SIG-M5 treated with dmso at 0.1 percent for 504 hours (cell line): ENCODE results near the gene COX20.
A peak's percentile ranks its signal among the peaks of the same experiment; 100 is the strongest.
"Not testable (repeated sequence)": the region's sequence is repeated elsewhere in the genome, so short reads cannot be mapped to it uniquely, and the experiment has no call there.

ENCODE experiments used
- DNase-seq: peaks from one replicate; lab custom pipeline; 2025; ENCODE audit not compliant: unreplicated experiment; lab: John Stamatoyannopoulos, UW

Gene COX20

DNA sequence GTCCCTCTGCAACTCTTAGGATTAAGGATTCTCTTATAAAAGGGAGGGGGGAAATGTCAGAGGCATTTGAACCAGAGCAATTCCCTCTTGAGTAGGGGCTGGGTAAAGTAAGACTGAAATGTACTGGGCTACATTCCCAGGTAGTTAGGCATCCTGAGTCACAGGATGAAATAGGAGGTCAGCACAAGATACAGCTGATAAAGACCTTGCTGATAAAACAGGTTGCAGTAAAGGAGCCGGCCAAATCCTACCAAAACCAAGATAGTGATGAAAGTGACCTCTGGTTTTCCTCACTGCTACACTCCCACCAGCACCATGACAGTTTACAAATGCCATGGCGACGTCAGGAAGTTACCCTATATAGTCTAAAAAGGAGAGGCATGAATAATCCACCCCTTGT is 14.3 kb upstream of the COX20 start:
- DNase-seq = no peak

DNA sequence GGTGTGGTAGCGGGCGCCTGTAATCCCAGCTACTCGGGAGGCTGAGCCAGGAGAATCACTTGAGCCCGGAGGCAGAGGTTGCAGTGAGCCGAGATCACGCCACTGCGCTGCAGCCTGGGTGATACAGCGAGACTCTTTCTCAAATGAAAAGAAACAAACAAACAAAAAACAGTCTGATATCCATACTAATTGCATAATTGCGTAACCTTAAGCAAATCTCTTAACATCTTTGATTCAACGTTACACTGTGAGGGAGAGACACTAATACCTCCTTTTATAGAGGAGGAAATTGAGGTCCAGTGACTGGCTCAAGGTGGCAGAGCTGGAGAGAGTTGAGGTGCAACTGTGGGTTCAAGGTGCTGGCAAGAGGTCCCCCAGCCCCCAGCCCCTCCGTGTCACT is 12.6 kb upstream of the COX20 start:
- DNase-seq = no peak

DNA sequence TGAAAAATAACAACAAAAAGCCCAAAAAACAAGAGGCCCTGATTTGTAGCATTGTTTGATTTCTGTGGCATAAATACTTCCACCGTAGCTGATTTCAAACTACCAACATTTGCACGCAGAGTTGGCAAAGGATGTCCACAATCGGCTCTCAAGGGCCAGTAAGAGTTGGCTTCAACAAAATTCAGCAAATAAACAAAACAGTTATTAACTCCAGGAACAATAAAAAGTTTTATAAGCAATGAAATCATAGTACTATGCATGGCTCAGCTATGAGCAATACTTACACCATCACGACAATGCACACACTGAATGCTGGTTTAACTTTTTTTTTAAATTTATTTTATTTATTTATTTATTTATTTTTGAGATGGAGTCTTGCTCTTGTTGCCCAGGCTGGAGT is 8.7 kb upstream of the COX20 start:
- no peak for DNase-seq

DNA sequence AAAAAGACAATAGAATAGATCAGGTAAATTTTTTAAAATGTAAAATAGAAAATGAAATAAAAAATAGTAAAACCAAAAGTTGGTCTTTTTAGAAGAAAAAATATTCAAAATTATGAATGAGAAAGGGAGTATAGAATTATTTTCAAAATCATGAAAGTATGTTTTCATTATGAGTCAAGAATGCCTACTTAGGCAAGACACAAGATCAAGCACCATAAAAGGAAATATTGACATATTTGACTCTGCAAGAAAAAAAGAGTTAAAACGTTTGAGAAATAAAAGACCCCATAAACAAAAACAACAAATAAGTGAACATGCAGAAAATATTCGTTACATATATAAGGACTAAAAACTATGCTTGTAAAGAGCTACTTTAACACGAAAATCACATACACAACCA is 4.8 kb upstream of the COX20 start:
- DNase-seq = no peak

DNA sequence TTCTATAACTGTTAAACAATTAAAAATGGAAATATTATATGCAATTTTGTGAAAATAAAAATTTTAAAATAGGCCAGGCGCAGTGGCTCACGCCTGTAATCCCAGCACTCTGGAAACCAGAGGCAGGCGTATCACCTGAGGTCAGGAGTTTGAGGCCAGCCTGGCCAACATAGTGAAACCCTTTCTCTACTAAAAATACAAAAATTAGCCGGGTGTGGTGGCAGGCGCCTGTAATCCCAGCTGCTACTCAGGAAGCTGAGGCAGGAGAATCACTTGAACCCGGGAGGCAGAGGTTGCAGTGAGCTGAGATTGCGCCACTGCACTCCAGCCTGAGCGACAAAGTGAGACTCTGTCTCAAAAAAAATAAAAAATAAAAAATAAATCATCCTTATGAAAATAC is 2.2 kb upstream of the COX20 start:
- not testable (repeated sequence) for DNase-seq

DNA sequence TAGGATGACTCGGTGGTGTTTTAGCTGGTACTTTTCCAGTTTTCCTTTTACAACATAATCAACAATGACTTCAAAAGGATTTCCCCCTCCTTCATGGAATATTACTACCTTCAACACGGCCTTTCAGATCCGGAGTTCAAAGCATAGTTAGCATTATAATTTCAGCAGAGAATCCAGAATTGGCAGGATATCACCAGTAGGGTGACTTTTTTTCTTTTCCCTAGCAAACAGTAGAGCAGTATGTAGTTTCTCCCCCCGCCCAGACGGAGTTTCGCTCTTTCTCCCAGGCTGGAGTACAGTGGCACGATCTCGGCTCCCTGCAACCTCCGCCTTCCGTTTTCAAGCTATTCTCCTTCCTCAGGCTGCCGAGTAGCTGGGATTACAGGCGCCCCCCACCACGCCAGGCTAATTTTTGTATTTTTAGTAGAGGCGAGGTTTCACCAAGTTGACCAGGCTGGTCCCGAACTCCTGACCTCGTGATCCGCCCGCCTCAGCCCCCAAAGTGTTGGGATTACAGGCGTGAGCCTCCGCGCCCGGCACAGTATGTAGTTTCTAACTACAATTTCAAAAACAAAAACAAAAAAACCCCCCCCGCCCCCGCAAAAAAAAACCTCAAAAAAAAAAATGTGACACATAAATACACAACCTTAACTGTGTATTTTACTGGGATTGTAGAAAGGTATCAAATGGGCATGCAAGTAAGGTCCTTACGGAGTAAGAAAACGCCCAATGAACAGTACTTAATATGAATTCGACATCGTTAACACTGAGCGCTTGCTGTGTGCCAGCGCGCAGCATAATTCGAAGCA is 1.5 kb upstream of the COX20 start:
- peak; percentile 88 for DNase-seq

DNA sequence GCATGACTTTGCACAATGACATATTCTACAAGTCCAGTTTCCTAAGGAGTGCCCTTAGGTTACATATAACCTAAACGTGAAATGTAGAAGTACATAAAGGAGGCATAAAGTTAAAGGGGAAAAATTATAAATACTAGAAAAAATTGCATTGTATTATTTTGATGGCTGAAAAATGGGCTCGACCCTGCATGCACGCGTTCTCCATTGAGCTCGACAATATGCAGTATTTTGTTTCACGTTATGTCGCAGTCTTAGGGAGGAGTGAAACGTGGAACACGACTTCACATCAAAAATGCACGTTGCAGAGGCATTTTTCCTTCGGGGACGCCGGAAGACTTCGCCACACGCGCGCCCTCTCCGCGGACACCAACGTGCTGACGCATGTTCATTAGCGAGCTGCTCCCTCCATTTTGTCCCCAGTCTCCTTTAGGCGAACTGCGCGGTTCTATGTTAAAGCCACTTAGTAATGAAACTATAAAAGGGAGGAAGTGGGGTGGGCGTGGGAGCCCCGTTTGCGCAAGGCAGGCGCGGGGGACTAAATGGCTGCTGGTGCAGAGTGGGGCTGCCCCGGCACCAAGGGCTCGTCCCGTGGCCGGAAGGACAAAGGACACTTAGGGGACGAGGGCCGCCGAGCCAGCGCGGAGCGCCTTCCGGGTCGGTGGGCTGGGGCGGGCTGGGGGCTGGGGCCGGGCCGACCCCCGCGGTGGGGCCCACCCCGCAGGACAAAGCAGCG is 749 bp upstream of the COX20 start:
- peak; percentile 98 for DNase-seq

DNA sequence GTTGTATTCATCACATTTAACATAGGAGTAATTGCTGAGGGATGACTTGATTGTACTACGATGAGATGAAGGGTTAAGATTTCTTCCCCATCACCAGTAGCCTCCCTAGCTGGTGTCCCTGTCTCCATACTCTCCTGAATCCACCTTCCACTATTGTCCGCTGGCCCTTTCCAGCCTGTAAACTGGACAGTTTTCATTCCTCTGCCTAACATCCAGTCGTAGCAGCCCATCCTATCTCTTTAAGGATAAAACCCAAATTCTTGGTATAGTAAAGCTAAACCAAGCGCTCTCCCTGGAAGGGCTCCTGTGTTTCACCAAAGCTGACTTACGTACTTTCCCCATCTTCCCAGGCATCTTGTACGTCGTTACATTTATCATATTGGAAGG is 670 bp downstream of the COX20 start:
- peak; percentile 66 for DNase-seq

DNA sequence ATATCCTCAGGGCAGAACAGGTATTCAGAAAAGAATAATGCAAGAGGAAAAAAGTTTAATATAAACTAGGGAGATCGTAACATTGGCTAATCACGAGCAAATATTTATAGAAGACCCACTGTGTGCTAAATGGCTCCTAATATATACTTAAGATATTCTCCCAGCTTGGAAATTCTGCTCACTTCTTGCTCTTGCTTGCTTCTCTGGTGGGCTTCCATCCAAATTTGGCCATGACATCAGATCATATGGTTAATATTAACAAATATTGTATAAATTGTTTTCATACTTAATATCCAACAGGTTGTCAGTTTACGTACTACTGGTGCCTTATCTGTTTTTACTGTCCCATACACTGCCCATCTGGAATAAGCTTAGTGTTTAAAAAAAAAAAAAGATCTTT is 1.1 kb downstream of the COX20 start:
- no peak for DNase-seq

DNA sequence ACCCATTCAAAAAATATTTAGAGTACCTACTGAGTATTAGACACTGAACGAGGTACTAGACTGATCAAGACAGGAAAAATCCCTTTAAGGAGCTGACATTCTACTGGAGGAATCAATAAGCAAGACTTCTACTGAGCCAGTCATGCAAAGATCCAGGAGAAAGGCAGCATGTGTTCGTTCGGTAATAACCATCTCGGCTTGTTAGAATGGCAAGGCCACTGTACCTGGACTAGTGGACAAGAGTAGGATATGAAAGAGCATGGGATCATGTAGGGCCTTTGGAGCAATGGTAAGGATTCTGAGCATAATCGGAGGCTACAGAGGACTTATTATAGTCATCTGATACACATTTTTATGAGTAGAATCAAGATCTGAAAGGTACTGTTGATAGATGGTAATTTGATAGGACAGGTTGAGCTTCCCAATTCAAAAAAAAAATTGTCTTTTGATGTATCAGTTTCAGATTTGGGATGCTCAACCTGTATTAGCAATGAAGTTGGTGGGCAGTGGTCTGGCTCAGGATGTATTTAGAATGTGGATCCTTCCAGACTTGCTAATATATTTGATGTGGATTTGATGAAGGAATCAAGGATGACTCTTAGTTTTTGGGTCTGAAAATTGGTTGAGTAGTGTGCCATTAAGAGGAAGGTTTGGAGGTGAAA is 2.3 kb downstream of the COX20 start:
- peak; percentile 41 for DNase-seq

DNA sequence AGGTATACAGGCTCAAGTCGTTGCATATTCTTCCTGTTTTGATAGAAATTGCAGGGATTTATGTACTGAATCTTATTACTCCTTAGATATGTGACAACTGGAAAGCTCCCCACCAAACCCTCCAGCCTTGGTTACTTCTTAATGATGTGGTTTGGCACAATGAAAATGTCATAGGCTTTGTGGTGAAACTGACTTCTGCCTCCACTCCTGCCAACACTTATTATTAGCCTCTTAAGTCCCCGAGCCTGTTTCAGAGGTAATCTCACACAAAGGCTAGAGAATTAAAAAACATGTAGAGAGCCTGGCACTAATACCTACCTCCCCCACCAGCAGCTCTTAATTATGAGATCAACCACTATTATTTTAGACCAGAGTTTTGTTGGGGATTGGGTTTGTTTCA is 4.2 kb downstream of the COX20 start:
- DNase-seq = peak; percentile 31

DNA sequence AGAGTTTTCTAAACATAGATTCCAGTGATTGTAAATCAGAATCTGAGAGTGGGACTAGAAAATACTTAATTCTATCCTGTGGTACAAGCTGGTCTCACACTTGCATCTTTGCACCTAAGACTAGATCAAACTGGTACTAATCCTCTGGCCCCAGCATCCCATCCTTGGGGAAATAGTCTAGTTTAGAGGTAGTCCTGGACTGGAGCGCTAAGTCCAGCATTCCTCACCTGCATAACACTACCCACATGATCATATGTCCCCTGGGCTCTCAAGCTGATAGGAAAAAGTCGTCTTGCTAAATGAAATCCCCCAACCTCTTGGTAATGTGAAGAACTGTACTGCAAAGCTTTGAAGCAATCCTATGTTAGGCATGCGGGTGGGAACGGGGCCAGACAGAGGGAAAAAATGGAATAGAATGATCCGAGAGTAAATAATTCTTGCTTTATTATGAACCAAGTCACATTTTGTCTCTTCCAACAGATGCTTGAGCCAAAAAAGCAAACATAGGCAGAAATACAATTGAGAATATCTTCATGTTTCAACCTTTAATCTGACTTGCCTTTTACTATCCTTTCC is 4.8 kb downstream of the COX20 start:
- no peak for DNase-seq

DNA sequence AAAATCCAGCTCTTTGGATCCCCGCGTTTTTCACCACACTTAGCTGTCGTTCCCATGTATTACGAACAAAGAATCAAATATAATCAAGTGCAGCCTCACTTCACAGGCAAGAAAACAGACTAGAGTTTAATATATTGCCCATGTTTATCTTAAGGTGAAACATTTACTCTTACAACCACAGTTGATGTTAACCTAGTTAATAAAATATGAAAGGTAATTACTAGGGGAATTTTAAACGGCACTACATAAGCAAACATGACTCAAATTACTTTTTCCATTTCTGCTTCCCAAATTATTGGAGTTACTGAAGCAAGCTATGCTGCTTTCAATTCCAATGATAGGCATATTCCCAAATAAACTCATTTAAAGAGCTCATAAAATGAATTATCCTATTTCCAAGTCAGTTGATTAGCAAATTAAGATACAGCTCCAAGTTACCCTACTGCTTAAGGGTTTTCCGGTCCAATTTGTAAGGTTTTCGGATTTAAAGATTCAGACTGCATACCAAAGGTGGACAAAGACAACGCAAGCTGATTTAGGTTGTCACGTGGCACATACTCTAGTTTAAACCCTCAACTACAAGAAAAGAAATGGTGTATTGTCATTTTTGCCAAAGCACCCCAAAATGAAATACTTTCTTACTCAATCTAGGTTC is 5.9 kb downstream of the COX20 start:
- DNase-seq = no peak

DNA sequence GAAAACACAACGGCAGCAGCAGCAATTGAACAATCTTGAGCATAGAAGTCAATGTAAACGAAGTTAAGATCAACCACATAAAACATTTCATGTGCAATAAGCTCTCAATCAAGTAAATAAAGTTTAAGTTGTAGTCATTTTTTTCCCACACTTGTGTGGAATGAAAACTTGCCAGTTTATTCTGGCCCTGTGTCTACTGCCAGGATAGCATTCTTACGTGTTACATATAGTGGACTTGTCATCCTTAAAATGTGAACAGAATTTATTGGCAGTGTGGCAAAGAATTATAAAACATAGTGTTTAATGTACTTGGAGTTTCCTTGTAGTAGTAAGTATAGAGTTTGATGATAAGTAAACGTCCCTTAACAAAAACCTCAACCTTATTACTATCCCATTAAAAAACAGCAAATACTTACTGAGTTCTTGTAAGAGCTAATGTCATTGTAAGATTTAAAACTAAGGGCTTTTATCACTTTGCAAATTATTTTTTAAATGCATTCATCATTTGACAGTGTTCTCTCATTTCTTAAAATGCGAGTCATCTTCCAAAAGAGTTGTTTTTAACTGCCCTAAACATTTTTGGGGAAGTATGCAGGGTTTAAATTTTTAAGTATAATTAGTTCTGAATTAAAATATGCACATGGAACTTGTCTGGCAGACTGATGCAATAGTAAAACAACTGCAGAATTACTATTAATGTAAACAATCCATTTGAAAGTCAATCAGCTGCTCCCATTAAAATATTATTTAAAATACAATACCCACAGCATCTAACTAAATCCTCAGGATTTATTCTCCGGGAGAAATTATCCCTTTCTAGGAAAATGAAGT is 7.9 kb downstream of the COX20 start:
- DNase-seq = no peak

DNA sequence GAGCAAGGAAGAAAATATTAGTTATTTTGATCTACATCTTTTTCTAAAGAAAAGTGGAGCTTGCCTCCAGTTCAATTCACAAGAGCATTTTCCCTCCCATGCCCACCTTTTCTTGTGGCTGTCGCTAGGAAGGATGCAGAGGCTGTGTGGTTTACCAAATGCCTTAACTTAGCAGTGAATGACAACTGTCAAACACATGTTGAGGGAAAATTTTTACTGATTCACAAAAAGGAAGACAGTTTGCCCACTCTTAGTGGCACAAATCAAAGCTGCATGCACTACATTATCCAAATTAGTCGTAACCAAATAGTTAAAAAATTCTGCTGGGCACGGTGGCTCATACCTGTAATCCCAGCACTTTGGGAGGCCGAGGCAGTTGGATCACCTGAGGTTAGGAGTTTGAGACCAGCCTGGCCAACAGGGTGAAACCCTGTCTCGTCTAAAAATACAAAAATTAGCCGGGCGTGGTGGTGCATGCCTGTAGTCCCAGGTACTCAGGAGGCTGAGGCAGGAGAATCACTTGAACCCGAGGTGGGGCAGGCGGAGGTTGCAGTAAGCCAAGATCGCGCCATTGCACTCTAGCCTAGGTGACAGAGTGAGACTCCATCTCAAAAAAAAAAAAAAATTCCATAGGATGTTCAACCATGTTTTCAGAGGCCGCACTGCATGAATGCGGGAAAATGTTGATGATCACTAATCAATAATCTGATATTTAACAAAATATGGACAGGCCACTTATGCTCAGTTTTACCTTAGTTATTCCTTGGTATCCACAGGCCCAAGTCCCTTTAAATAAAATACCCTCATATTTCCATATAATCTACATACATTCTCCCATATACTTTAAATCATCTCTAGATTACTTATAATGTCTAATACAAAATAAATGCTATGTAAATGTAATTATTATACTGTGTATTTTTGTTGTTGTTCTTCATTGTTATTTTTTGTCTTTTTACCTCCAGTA is 9.0 kb downstream of the COX20 start:
- DNase-seq = no peak

DNA sequence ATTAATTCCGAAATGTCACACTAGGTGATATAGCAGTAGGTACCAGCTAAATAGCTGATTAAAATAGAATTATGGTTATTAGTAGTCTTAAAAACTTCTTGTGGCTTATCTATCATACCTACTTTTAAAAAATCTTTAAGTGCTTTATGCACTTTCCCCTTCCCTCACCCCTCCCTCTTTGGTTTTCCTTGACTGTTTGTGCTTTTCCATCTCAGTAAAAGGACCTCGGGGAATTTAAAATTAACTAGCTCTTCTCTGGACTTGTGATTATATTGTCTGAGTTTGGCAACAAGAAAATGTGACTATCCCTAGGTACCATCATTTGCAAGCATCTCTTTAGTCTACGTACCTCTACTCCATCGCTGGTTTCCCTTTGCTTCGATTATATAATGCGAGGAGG is 11.2 kb downstream of the COX20 start:
- DNase-seq = no peak

DNA sequence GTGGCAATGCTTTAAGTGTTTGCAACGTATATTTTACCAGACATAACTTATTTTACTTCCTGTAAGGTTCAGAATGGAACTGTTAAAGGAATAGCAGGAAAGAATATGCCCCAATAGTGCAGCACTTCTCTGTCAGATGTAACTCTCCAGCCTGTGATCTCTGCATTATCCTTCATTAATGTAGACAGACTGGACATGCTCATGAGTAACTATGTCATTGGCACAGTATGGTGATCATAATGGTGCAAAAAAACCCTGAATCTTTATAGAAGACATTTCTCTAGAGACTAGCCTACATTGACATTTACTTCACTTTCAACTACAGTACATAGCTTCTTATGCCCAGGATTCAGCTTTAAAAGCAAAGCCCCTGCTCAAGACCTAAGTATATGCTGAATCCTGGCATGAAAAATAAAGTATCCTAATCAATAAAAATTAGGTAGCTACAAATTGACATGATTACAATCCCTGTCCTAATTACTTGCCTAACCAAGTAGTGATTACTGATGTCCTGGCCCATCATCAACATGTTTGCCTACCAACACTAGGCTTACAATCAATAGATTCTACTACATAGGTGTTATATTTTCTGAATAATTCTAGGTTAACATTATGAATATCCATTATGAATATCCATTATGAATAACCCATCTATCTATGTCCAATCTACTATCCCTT is 13.9 kb downstream of the COX20 start:
- no peak for DNase-seq

DNA sequence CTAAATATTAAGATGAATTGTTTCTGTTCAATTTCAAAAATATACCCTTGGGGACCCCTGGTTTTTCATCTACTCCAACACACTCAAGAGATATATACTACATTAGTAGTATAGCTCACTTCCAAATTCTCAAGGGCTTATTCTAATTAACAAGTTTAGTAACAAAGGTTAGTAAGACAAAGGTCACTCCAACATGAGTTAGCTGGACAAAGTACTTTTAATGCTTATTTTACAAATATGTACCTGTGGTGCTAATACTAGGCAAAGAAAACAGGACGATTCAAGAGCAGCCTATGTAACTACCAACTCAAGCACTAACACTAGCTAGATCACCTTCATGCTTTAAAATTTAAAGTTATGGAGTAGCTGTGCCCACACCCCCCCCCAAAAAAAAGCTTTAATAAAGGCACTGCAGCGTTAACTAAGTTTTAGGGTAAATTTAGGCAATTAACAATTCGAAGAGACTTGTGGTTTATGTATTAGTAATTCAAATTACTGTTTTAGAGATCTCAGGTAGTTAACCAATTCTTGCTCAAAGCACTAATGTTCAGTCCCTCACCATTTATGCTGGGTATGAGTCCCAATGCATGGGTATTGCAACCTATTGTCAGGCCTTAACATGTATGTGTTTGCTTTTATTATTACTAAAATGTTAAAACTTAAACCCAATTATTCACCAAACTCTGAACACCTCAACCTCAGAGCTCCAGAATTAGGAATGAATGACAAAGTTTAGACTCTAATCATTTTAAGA is 14.8 kb downstream of the COX20 start:
- DNase-seq = no peak
